Stimulated activated CD4-positive, alpha-beta T cell treated with anti-CD3 and anti-CD28 coated beads, TNF-alpha, amount 100 ng/mL, for 1 hour (primary cell): ENCODE data around the gene ELMOD3.
"Not testable (repeated sequence)": the region's sequence is repeated elsewhere in the genome, so short reads cannot be mapped to it uniquely, and the experiment has no call there.

Experiments used
- DNase-seq, 3 donors: peaks; one replicate each; pipeline ENCODE4 v3.0.0-alpha.2; 2020; ENCODE audit warnings: low read depth in 3 of 3, low spot score in 1 of 3

The ELMOD3 gene

DNA sequence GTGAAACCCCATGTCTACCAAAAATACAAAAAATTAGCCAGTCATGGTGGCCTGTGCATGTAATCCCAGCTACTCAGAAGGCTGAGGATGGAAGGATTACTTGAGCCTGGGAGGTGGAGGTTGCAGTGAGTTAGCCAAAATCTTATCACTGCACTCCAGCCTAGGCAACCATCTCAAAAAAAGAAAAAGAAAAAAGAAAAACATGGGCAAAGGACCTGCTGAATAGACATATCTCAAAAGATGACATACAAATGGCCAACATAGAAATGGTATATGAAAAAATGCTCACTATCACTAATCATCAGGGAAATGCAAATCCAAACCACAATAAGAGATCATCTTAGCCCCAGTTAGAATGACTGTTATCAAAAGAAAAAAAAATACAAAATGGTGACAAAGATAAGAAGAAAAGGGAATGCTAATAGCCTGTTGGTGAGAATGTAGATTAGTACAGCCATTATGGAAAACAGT lies 25.4 kb upstream of the ELMOD3 start:
- DNase-seq, result no peak

DNA sequence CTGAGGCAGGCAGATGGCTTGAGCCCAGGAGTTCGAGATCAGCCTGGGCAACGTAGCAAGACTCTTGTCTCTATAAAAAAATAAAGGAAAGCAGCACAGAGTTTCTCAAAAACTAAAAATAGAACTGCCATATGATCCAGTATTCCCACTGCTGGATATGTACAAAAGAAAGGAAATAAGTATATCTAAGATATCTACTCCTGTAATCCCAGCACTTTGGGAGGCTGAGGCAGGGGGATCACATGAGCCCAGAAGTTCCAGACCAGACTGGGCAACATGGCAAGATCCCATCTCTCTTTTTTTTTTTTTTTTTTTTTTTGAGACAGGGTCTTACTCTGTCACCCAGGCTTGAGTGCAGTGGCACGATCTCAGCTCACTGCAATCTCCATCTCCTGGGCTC lies 24.9 kb upstream of the ELMOD3 start:
- not testable (repeated sequence) for DNase-seq

DNA sequence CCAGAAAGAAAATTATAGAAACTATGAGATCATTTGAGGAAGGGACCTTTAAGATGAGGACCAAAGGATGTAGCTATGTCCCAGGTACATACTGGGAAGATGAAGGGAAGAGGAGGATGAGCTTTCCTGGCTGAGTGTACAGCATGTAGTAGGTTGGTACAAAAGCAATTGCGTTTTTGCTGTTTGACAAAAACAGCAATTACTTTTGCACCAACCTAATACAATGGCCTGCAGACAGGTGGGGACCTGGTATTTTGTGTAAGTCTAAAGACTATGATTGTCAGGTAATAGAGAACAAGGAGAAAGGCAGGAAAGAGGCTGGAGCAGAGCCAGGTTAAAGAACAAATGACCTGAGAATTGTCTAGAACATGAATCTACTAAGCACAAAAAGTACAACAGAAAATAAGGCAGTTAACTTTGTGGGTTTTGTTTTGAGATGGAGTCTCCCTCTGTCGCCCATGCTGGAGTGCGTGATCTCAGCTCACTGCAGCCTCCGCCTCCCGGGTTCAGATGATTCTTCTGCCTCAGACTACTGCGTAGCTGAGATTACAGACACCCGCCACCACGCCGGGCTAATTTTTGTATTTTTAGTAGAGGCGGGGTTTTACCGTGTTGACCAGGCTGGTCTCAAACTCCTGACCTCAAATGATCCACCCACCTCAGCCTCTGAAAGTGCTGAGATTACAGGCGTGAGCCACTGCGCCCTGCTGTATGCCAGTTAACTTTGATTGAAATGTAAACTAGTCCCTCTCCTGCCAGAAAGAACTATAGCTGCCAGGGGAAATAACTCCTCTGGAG lies 23.5 kb upstream of the ELMOD3 start:
- DNase-seq, result no peak

DNA sequence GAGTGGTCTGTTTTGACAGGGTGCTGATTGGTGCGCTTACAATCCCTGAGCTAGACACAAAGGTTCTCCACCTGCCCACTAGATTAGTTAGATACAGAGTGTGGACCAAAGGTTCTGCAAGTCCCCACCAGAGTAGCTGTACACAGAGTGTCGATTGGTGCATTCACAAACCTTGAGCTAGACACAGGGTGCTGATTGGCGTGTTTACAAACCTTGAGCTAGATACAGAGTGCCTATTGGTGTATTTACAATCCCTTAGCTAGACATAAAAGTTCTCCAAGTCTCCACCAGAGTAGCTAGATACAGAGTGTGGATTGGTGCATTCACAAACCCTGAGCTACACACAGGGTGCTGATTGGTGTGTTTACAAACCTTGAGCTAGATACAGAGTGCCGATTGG lies 20.7 kb upstream of the ELMOD3 start:
- DNase-seq, result not testable (repeated sequence)

GRCh38 chr2:85334928-85335327 lies 19.6 kb upstream of the ELMOD3 start:
- DNase-seq, result no peak

DNA sequence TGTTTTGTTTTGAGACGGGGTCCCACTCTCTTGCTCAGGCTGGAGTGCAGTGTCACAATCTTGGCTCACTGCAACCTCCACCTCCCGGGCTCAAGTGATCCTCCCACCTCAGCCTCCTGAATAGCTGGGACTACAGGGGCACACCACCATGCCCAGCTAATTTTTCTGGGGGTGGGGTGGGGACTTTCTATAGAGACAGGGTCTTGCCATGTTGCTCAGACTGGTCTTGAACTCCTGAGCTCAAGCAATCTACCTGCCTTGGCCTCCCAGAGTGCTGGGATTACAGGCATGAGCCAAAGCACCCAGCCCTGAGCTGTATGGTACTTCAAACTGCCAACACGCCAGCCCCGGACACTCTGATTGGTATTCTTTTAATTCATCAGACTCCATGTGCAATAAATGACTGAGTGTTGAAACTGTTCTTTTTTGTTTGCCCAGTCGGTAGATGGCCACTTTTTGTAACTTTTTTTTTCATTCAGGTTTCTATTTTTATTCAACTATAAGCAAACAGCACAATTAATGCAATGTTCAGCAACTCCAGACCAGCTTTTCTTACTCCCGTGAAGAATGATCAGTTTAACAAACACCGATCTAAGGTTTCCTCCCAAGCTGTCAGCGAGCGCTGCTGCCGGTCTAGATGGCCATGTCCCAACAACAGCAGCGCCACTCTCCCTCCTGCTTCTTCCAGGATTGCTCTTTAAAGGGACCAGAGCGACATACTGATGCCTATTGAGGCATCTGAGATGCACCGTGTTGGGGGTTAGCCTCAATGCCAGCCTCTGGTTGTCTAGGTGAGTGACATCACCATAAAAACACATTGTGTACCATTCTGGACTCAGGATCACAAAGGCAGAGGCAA lies 14.3 kb upstream of the ELMOD3 start:
- no peak for DNase-seq

DNA sequence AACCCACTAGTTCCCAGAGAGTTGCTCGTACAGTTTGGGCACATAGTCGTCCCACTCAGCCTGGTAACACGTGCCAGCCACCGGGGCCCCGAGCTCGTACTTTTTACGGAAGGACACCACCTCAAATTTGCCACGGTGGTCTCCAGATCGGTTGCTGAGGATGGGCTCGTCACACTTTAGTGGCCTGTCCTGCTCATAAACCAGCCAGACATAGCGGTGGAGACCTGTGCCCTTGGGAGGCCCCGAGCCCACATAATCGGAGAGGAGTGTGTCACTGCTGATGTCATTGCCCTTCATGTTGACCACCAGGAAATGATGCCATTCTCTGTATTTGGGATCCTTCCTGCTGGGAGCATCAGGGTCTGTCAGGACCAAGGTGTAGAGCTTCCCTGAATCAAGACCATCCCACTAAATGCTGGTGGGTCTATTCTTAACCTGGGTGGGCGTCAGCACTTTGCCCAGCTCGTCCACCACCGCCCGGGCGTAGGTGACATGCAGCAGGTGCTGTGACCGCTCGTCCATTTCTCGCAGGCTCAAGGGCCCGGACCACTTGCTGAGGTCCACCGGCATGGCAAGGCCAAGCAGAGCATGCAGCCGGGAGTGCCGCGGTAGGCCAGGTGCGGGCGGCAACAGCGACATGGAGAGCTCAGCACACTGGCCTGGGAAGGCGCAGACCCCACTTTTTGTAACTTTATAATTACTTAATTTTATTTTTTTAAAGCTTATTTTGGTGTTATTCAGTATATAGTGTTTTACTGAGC lies 13.1 kb upstream of the ELMOD3 start:
- DNase-seq, result no peak

DNA sequence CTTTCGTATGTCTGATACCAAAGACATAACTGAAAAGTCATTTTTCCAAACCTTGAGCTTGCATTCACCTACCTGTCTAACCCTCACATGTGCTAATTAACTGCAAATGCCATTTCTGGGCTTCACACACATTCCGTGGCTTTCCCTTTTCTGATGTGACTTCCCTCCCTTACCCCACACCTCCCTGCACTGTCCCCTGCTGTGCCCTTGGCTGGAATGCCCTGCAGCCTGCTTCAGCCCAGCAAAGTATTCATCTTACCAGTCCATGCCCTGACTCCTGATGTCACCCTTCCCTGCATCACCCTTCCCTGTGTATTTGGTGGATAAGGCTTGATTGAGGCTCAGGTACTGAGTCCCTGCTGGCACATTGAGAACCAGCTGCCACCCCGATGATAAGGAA lies 12.4 kb upstream of the ELMOD3 start:
- no peak for DNase-seq

DNA sequence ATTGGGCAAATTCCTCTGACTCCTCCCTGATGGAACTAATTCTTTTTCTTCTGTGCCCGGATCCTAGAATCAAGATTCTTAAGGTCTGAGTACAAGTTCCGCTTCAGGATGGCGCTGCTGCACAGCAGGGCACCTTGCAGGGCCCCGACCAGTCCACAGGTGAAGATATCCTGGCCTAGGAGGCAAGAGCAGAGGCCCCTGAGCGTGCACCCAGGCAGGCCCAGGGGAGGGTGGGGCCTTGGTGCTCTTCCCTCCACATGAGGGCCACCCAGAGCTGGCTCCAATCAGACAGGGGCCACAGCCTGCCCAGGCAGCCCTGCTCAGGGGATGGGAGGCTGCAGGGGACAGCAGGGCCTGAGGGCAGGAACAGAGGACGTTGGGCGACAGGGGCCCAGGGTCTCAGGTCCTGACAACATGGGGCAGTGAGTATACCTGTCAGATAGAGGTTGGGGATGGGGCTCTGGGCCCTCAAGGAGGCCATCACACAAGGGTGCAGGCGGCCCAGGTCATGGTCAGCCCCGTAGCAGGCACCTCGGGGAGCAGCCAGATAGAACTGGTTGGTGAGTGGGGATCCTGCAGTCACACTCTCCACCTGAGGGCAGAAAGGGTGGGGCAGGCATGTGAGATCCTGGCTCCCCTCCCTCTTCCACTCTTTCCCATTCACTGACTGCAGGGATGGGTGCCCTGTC lies 11.2 kb upstream of the ELMOD3 start:
- not testable (repeated sequence) for DNase-seq

DNA sequence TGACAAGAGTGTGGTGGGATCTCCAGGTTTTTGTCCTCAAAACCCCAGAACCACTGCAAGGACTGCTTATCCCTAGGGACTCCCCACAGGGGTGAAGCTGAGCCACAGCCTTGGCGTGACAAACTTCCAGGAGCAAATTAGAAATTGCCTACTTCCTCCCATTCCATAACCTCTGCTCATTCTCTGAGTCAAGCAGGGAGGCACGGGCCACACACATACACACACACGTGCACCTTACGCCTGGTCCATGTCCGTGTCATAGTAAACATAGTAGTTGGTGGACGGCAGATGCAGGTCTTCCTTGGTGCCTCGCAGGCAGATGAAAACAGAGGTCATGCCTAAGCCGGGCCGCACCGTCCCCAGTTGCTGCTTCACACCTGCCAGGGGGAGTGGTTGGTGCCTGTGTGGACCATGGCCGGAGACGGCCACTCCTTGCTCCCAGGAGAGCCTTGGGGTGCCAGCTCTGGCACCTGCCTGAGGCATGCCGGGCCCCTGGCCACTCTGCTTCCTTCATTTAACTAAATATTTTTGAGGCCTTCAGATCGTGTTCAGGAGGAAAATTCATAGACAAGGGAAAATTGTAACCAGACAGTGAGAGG lies 10.1 kb upstream of the ELMOD3 start:
- no peak for DNase-seq

DNA sequence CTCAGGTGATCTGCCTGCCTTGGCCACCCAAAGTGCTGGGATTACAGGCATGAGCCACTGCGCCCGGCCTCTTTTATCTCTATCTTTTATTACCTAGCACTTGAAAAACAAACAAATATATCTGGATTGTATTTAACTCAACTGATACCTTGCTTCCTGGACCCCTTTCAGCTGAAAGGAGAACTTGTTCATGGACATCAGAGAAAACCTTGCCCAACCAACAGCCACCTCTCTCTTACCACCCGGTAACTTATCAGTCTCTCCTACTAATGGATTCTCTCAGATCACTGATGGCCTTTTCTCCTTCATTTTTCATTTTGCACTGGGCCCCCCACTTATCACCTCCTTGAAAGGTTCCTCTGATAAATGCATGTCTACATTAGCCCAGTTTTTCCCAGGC lies 7.0 kb upstream of the ELMOD3 start:
- DNase-seq, result no peak

DNA sequence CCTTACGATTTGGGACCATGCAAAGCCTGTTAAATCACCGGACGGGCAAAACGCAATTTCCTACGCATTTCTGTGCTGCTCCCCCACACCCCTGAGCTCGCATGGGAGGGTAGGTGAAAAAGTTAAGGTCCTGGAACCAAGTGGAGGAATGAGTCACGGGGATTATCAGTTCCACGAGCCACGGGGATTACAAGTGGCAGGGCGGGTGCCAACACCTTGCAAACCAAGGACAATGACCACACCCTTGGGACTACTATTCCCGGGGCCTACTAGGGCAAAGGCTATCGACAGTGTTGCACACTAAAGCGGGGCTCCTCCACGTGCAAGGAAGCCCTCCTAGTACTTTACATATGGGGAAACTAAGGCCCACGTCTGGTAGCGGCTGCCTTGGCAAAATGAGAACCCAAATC lies 688 bp upstream of the ELMOD3 start:
- no peak for DNase-seq

GRCh38 chr2:85355073-85355410 lies 473 bp downstream of the ELMOD3 start:
- no peak for DNase-seq

DNA sequence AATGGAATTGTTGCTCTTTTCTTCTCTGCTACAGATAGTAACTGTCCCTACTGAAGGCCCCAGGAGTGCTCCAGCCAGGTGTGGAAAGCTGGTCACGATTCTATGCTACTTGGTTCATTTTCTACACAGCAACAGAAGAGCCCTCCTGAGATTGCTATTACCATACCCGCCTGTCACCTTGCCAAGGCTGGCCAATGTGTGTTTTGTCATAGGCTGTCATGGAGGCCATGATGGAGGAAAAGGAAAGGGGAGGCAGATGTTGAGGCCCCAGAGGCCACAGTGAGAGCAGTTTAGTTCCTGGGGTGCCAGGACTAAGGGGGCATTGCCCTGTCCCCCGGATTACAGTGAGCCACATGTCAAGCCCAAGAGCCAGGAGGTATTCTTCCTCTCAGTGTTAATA lies 952 bp downstream of the ELMOD3 start:
- DNase-seq, result no peak

- DNase-seq, result no peak
These were observed 1.6 kb downstream of the ELMOD3 start for GRCh38 chr2:85356186-85356585.

GRCh38 chr2:85357736-85358135 lies 3.2 kb downstream of the ELMOD3 start:
- no peak for DNase-seq

DNA sequence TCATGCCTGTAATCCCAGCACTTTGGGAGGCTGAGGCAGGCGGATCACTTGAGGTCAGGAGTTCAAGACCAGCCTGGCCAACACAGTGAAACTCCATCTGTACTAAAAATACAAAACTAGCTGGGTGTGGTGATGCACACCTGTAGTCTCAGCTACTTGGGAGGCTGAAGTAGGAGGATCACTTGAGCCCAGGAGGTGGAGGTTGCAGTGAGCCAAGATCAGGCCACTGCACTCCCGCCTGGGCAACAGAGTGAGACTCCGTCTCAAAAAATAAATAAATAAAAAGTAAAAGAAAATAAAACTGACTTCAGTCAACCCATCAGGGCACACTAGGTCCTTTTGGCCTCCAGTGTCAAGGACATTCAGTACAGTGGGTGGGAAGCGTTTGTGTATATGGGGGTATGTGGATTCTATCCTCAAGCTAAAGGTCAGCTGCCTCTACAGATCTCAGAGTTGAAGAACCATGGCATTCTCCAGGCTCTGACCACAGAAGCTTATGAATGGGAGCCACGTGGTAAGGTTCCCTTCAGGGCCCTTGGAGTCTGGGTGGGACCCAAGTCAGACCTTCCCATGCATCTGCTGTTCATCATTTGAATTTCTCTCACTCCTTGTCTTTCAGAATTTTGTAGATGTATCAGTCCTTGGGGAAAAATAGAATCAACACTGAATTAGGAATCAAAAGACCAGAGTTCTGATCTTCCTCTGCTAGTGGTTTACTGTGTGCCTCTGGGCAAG lies 8.3 kb downstream of the ELMOD3 start:
- DNase-seq, result not testable (repeated sequence)

- DNase-seq, result no peak
These were observed 12.6 kb downstream of the ELMOD3 start for GRCh38 chr2:85367180-85367579.

DNA sequence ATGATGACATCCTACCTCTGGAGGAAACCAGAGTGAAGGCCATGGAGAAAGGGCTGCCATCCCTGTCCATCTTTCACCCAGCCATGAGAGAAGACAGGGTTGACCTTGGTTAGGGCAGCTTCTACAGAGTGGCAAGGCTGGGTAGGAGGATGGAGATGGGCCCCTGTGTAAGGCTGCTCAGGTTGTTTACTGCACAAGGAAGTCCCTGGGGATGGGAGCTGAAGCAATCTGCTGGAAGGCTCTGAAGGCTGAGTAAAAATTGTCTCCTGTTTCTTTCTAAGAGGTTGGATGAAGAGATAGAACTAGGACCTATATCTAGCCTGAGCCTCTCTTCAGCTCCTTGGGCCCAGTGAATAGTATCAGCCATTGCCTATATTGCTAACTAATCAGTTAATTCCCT lies 14.4 kb downstream of the ELMOD3 start:
- DNase-seq, result no peak

DNA sequence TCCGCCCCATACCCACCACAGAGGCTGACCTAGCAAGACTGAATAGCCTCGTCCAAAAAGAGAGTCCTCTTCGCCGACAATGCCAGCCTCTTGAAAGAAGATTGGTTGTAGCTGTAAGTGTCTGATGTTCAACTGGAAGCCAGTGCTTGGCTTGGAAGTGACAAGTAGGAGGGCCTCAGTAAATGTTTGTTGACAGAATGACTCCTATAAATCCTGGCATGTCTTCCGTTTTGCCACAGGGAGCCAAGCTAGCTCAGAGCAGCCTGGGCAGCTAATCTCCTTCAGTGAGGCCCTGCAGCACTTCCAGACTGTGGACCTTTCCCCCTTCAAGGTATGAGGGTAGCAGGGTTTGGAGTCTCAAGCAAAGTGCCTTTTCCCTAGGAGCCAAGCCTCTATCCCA lies 14.9 kb downstream of the ELMOD3 start:
- no peak for DNase-seq
